Gastroesophageal sphincter (tissue), 4 donors: Measurements from ENCODE around the gene ZNF764. TPM values are rescaled to one million over a fixed set of nuclear protein-coding genes. Genes with fewer than 3 reads are reported as not detected.
A peak's percentile ranks its signal among the peaks of the same experiment; 100 is the strongest.

Source experiments
- ATAC-seq: fragments of 150-250 bp; one replicate; pipeline ENCODE4 v1.9.1; 2016; ENCODE audit warnings: mild to moderate bottlenecking, moderate library complexity
- H3K27ac ChIP-seq, 4 donors: fragments of 200-600 bp; sonication (generic) in 3 of 4; 1 replicate in 3 of 4; 2 replicates in 1 of 4; pipeline ENCODE4 v1.5.1; 2016 to 2019
- H3K27me3 ChIP-seq: fragments of 200-600 bp; sonication (generic); one replicate; pipeline ENCODE4 v1.5.1; 2019
- H3K36me3 ChIP-seq, 2 donors: fragments of 200-600 bp; sonication (generic); one replicate each; pipeline ENCODE4 v1.5.1; 2019; ENCODE audit warnings: control low read depth in 1 of 2
- H3K4me1 ChIP-seq, 3 donors: fragments of 200-600 bp; sonication (generic); 1 replicate in 2 of 3; 2 replicates in 1 of 3; pipeline ENCODE4 v1.5.1; 2016 to 2019; ENCODE audit warnings: control low read depth in 2 of 3
- H3K4me3 ChIP-seq, 2 donors: fragments of 200-600 bp; sonication (generic); one replicate each; pipeline ENCODE4 v1.5.1; 2019; ENCODE audit warnings: mild to moderate bottlenecking in 1 of 2, moderate library complexity in 1 of 2
- H3K9me3 ChIP-seq, 3 donors: fragments of 200-600 bp; sonication (generic); one replicate each; pipeline ENCODE4 v1.5.1; 2017 to 2019; ENCODE audit warnings: control low read depth in 2 of 3
- EP300 ChIP-seq: sonication (generic); formaldehyde crosslinking; IDR thresholded peaks from one replicate; pipeline ENCODE4 v1.6.1; 2017; ENCODE audit warnings: antibody characterized with exemption, mild to moderate bottlenecking
- POLR2A ChIP-seq, 2 donors: fragments of 450-650 bp; IDR thresholded peaks; one replicate each; pipeline ENCODE4 v1.6.1; 2017; ENCODE audit warnings: antibody characterized with exemption in 2 of 2, mild to moderate bottlenecking in 2 of 2, moderate library complexity in 1 of 2
- POLR2AphosphoS5 ChIP-seq: sonication (generic); formaldehyde crosslinking; IDR thresholded peaks from one replicate; pipeline ENCODE4 v1.6.1; 2017; ENCODE audit warnings: antibody characterized with exemption
- WGBS, 2 donors: methylation state at CpG; one replicate each; pipeline ENCODE4 v1.1.5; 2018; ENCODE audit warnings: low coverage in 1 of 2; 5-methylcytosine and 5-hydroxymethylcytosine counted together
- total RNA-seq, 4 donors: library from RNA; depleted of rRNA; stranded (reverse); fragments of >200 nt; gene quantifications; one replicate each; pipeline ENCODE4 v1.1.0, GENCODE V29; 2016
- TF ChIP-seq, protein P1 (sequence below), 4 experiments: fragments of 200-600 bp in 2 of 4; fragments of 450-650 bp in 2 of 4; sonication (generic) in 1 of 4; IDR thresholded peaks; one replicate each; pipeline ENCODE4 v1.5.1; 2017 to 2019; ENCODE audit warnings: antibody characterized with exemption in 4 of 4, mild to moderate bottlenecking in 2 of 4, moderate library complexity in 2 of 4

Gene ZNF764
- total RNA-seq, 4 donors from 2014 or later = 6.3 to 13.1 (median 9.3) TPM

DNA sequence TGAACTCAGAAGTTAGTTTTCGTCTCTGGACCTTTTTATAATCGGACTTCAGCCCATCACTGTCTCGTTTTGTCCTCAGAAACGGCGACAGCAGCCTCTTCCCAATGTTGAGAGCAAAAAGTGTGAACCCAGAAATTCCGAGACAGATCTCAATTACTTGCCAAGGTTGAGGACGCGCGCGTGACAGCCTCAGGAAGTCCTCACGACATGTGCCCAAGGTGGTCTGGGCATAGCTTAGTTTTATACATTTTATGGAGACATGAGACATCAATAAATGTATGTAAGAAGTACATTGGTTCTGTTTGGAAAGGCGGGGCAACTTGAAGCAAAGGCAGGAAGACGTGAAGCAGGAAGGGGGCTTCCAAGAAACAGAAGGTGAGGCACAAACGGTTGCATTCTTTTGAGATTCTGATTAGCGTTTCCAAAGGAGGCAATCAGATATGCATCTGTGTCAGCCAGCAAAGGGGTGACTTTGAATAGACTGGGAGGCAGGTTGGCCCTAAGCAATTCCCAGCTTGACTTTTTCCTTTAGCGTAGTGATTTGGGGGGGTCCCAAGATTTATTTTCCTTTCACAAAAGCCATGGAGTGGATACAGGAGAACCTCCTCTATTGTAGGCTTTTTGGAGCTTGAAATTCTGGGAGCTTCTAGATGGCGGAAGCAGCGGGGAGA is 22.9 kb downstream of the ZNF764 start:
- H3K9me3 ChIP-seq = no peaks in the 10 kb centered on the region
- peak overlapping the region; percentile 67 to 85 for H3K4me3 ChIP-seq
- TF ChIP-seq POLR2AphosphoS5 (no peak), POLR2A (IDR thresholded peaks at IDR 0.05) (no peak), EP300 (no peak)
- TF ChIP-seq, protein P1, sequence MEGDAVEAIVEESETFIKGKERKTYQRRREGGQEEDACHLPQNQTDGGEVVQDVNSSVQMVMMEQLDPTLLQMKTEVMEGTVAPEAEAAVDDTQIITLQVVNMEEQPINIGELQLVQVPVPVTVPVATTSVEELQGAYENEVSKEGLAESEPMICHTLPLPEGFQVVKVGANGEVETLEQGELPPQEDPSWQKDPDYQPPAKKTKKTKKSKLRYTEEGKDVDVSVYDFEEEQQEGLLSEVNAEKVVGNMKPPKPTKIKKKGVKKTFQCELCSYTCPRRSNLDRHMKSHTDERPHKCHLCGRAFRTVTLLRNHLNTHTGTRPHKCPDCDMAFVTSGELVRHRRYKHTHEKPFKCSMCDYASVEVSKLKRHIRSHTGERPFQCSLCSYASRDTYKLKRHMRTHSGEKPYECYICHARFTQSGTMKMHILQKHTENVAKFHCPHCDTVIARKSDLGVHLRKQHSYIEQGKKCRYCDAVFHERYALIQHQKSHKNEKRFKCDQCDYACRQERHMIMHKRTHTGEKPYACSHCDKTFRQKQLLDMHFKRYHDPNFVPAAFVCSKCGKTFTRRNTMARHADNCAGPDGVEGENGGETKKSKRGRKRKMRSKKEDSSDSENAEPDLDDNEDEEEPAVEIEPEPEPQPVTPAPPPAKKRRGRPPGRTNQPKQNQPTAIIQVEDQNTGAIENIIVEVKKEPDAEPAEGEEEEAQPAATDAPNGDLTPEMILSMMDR (IDR thresholded peaks at IDR 0.05) = no peak
- peaks cover 0 to 32% (median 17%) of the 10 kb centered on the region in 3 donors for H3K4me1 ChIP-seq
- peak; percentile 4 for ATAC-seq
- H3K27me3 ChIP-seq = no peaks in the 10 kb centered on the region
- H3K27ac ChIP-seq = peak overlapping the region; percentile 94 to 97 (median 95)
- WGBS, 2 donors = 2 to 4% methylated on average over 12 to 13 of the region's 18 CpGs
- H3K36me3 ChIP-seq = peaks cover 0 to 30% of the 10 kb centered on the region in 2 donors

DNA sequence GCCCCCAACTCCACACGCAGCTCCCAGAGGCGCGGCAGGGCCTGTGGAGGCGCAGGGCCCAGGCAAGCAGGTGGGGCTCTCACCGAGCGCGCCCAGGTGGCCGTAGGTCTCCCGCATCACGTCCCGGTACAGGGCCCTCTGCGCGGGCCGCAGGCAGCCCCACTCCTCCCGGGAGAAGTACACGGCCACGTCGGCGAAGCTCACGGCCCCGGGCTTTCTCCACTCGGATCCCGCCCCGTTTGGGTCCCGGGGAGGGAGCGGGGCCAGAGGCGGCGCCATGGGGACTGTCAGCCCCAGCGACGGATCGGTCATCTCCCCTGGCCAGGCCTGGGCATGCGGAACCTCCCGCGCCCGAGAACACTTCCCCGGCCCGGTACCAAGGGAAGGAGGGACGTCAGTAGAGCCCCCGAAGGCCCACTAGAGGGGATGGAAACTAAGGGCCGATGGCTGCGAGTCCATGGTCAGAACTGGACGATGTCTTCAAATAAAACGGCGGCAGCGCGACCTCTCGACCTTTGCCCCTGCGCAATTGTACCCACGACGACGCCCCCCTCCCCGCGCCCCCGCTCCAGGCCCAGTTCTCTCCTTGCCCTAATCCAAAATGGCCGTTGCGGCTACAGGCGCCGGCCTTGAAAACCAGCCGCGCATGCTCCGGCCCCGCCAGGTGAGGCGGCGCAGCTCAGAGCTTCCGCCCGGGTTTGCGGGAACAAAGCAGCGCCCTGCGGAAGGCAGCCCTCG is 23.6 kb downstream of the ZNF764 start, which contains the start of gene ZNF747:
TSS of gene ZNF747 (minus strand) at position 491 of the 738 bp plus-strand sequence. CDS start at position 312, 179 bp downstream.
- Histone ChIP-seq H3K4me3 (peak within 1 kb of the TSS; percentile 67 to 85), H3K27me3 (no peaks in the 10 kb centered on the region), H3K9me3 (no peaks in the 10 kb centered on the region), H3K4me1 (peaks cover 0 to 32% (median 17%) of the 10 kb centered on the region in 3 donors), H3K27ac (peak within 1 kb of the TSS; percentile 94 to 97 (median 95)), H3K36me3 (peaks cover 0 to 31% of the 10 kb centered on the region in 2 donors)
- 0% methylated on average over 1 to 14 of the region's 70 CpGs for WGBS, 2 donors
- TF ChIP-seq, protein P1 (IDR thresholded peaks at IDR 0.05) = peak in 1 of 4 experiments; percentile 4
- TF ChIP-seq POLR2A (IDR thresholded peaks at IDR 0.05) = peak; percentile 37 to 52
- TF ChIP-seq EP300 = no peak
- peak; percentile 75 for TF ChIP-seq POLR2AphosphoS5
- peak; percentile 94 for ATAC-seq

DNA sequence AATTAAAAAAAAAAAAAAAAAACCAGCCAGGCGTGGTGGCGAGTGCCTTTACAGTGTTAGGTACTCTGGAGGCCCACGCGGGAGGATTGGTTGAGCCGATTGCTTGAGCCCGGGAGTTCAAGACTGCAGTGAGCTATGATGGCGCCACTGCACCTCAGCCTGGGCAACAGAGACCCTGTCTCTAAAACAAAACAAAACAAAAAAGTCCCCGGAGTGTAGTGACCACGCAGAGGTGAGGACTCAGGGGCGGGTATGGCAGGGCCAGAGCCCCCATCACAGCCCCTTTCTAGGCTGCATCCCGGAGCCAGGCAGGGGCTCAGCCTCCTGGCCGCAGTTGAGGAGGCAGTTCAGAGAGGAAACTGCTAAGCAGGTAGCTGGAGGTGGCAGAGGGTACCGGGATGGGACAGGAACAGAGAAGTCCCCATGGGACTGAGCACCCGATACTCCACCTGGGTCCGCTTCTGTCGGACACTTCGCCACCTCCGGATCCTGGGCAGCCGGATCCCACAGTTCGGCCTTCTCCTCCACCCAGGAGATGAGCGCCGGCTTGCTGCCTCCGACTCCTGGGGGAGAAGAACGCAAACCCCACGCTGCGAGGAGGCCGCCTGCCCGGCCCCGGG is 24.3 kb downstream of the ZNF764 start:
- Histone ChIP-seq H3K4me3 (peak overlapping the region; percentile 67 to 85), H3K36me3 (peaks cover 0 to 31% of the 10 kb centered on the region in 2 donors), H3K4me1 (peaks cover 0 to 37% (median 17%) of the 10 kb centered on the region in 3 donors), H3K9me3 (no peaks in the 10 kb centered on the region), H3K27me3 (no peaks in the 10 kb centered on the region), H3K27ac (peak overlapping the region; percentile 94 to 97 (median 95))
- TF ChIP-seq, protein P1 (IDR thresholded peaks at IDR 0.05) = no peak
- TF ChIP-seq EP300 = no peak
- no peak for TF ChIP-seq POLR2AphosphoS5
- TF ChIP-seq POLR2A (IDR thresholded peaks at IDR 0.05) = no peak
- 23% methylated on average over 11 of the region's 29 CpGs; no CpG with 5 or more reads in 1 of the 2 donors for WGBS, 2 donors
- no peak for ATAC-seq

DNA sequence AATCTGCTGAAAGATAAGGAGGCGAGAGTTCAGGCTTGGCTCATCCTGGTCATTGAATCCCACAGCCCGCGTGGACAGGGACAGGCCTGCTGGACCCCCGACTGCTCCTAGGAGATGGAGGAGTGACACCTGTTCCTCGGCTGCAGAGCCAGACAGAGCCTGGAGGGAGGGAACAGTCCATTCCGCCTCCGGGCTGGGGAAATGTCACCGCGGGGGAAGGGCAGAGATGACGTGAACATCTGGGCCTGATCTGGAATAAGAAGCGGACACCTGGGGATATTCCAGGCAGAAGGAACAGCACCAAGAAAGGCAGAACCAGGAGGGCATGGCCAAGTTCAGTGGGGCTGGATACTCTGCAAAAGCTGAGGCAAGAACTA is 25.0 kb downstream of the ZNF764 start:
- no peak for TF ChIP-seq POLR2AphosphoS5
- TF ChIP-seq POLR2A (IDR thresholded peaks at IDR 0.05) = no peak
- no peak for TF ChIP-seq EP300
- TF ChIP-seq, protein P1 (IDR thresholded peaks at IDR 0.05) = no peak
- Histone ChIP-seq H3K27ac (peak overlapping the region in 2 of 4 donors; percentile 94 to 95), H3K4me3 (peak overlapping the region in 1 of 2 donors; percentile 85), H3K27me3 (no peaks in the 10 kb centered on the region), H3K9me3 (no peaks in the 10 kb centered on the region), H3K36me3 (peaks cover 0 to 31% of the 10 kb centered on the region in 2 donors), H3K4me1 (peaks cover 0 to 44% (median 18%) of the 10 kb centered on the region in 3 donors)
- 80% methylated on average over 6 of the region's 11 CpGs; no CpG with 5 or more reads in 1 of the 2 donors for WGBS, 2 donors
- ATAC-seq = no peak
